Transverse colon (tissue), 3 donors: ENCODE results near the gene STAB1.

ENCODE experiments used
- POLR2A ChIP-seq: fragments of 450-650 bp; IDR thresholded peaks from one replicate; pipeline ENCODE4 v1.6.1; 2016; ENCODE audit warnings: antibody characterized with exemption, mild to moderate bottlenecking, moderate library complexity
- TF ChIP-seq, protein P1 (sequence below), 5 experiments: fragments of 200-600 bp in 3 of 5; fragments of 450-650 bp in 2 of 5; sonication (generic) in 3 of 5; IDR thresholded peaks; 1 replicate in 2 of 5; 2 replicates in 3 of 5; pipeline ENCODE4 v1.5.1; 2016 to 2017; ENCODE audit warnings: antibody characterized with exemption in 5 of 5, inconsistent platforms in 3 of 5, mild to moderate bottlenecking in 2 of 5, moderate library complexity in 1 of 5

DNA sequence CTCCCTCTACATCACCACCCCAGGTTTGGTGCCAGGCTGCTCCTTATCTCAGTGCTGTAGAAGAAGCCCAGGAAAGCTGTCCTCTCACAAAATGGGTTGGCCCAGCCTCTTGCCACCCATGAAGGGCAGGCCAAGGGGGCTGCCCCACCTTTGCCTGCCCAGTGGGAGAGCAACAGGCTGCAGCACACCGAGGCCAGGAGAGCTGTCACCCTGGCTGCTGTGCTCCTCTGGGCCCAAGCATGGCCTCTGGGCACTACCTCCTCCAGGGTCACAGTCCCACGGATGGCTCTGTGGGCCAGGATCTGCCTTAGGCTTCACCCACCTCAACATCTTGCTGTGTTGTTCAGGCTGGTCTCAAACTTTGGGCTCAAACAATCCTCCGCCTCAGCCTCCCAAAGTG is 6.4 kb upstream of the STAB1 start:
- no peak for TF ChIP-seq POLR2A
- TF ChIP-seq, protein P1, sequence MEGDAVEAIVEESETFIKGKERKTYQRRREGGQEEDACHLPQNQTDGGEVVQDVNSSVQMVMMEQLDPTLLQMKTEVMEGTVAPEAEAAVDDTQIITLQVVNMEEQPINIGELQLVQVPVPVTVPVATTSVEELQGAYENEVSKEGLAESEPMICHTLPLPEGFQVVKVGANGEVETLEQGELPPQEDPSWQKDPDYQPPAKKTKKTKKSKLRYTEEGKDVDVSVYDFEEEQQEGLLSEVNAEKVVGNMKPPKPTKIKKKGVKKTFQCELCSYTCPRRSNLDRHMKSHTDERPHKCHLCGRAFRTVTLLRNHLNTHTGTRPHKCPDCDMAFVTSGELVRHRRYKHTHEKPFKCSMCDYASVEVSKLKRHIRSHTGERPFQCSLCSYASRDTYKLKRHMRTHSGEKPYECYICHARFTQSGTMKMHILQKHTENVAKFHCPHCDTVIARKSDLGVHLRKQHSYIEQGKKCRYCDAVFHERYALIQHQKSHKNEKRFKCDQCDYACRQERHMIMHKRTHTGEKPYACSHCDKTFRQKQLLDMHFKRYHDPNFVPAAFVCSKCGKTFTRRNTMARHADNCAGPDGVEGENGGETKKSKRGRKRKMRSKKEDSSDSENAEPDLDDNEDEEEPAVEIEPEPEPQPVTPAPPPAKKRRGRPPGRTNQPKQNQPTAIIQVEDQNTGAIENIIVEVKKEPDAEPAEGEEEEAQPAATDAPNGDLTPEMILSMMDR (IDR thresholded peaks at IDR 0.05) = no peak
